Retina (tissue), 1 donor: ENCODE results near the gene CHD3.

Source experiments
- DNase-seq: peaks from one replicate; pipeline ENCODE4 v3.0.0-alpha.2; 2016

The CHD3 gene

GRCh38 chr17:7875804-7876370 lies 12.7 kb upstream of the CHD3 start:
- DNase-seq: no peak

DNA sequence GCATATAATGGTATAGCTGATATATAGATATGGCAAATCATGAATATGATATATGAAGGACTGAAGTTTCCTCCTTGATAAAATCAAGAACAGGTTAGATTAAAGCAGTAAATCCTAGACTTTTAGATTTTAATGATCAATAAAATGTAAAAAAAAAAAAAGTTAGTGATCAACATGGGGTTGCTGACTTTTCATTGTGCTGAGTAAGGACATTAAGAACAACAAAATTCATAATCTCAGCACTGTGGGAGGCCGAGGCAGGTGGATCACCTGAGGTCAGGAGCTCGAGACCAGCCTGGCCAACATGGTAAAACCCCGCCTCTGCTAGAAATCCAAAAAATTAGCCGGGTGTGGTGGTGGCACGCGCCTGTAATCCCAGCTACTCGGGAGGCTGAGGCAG lies 10.4 kb upstream of the CHD3 start:
- no peak for DNase-seq

DNA sequence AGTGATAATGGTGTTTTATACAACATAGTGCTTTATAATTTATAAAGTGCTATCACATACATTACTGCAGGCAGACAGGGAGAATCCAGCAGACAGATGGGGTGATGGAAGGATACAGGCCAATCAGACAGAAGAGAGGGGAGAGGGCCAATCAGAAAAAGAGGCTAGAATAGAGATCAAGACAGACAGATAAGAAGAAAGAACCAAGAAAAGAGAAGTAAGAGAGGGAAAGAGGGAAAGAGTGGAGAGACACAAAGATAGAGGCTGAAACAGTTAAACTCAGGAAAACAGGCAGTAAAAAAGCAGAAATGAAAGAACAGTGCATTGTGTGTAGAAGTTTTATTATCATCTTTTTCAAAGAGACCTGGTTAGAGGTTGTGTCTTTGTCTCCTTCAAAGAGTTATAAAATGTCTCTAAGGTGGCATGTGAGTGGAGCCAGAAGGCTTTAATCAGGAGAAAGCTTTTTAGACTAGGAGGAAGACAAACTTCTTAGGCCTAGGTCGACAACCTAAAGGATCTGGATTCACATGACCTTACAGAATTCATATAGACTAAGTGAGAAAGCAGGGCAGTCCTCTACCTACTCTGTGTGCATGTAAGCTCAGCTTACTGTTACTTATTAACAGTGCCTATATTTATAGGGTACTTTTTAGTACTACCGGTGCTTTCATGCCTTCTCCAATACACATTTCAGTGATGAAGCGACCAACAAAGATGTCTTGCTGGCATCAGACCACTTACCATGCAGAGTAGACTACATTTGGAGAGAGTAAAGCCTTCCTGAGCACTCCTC lies 8.3 kb upstream of the CHD3 start:
- DNase-seq: no peak

- no peak for DNase-seq
These were observed 7.1 kb upstream of the CHD3 start for GRCh38 chr17:7881276-7882054.

GRCh38 chr17:7882068-7882467 lies 6.5 kb upstream of the CHD3 start:
- DNase-seq: no peak

DNA sequence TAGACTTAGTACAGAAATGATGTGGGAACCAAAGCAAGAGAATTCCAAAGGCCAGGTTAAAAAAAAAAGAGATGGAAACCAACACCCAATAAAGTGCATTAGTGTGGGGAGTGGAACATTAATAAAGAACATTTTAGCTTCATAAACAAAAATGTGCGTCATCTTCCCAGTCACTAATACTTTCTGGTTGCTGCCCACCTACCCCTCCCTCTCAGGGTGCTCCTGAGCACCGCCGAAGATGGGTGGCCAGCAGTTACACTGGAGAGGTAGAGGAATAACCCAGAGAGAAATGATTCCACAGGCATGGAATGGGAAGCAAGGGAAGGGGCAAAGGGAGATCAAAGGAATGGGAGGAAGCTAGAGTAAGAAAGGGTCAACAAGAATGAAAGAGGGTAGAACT lies 6.0 kb upstream of the CHD3 start:
- no peak for DNase-seq

DNA sequence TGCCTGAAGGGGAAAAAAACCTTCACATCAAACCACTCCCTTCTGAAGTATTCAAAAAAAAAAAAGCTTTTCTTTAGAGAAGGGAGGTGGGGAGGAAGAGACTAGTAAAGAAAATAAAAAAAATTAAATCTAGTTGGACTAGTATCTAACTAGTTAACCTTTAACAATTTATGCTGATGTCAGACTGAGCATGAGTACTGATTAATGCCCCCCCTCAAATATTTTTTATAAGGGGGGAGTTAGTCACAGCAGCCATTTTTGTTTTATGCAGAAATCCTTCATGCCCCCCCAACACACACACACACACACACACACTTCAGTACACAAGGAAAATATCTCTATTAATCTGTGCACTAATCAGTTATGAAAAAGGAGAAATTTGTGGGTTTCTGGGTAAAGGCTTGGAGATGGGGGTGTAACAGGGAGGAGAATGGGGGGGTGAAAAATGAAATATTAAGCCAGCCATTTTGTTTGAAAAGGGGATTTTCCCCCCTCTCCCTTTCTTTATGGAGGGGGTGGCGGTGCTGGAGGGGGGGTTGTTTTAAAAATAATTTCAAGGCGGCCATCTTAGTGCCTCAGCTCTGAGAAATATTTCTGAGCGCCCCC lies 4.7 kb upstream of the CHD3 start:
- peak; percentile 42 for DNase-seq

GRCh38 chr17:7884581-7885366 lies 3.8 kb upstream of the CHD3 start:
- peak; percentile 9 for DNase-seq

GRCh38 chr17:7885367-7886226 lies 3.0 kb upstream of the CHD3 start:
- peak; percentile 88 for DNase-seq

- peak; percentile 76 for DNase-seq
These were observed 2.2 kb upstream of the CHD3 start for GRCh38 chr17:7886227-7887037.

DNA sequence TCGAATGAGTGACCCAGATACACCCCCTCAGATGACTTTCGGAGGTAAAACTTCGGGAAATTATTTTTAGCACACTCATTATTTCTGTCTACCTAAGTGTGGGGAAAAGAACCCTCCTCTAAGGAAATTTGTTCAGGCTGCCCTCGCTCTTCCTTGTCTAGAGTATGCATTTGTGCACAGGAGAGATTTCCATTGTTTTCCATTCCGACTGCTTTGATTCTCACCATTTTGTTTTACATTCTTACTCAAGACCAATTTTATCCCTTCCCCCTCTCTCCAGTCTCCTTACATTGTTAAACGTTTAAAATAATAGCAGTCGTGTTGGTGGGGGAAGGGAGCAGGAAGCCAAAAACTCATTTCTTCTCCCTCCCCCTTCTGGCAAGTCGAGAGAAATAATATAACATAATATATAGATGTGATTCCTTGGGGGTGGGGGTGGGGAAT lies 1.5 kb upstream of the CHD3 start:
- DNase-seq: no peak

GRCh38 chr17:7887482-7888183 lies 956 bp upstream of the CHD3 start:
- peak; percentile 93 for DNase-seq

- DNase-seq: peak; percentile 67
These were observed 772 bp downstream of the CHD3 start for GRCh38 chr17:7889166-7889955.

- DNase-seq: no peak
These were observed 4.7 kb downstream of the CHD3 start for GRCh38 chr17:7893187-7893880.

GRCh38 chr17:7894226-7894625 lies 5.6 kb downstream of the CHD3 start:
- no peak for DNase-seq

DNA sequence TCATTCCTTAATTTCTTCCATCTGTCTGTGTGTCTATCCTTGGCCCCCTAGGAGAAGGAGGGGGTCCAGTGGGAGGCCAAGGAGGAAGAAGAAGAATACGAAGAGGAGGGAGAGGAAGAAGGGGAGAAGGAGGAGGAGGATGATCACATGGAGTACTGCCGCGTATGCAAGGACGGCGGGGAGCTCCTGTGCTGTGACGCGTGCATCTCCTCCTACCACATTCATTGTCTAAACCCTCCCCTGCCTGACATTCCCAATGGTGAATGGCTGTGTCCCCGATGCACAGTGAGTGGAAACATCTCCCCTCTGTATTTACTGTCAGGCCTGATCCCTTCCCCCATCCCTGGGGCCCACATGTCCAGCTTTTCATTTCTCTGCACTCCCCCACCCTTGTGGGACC lies 6.3 kb downstream of the CHD3 start:
- DNase-seq: no peak

GRCh38 chr17:7897090-7897489 lies 8.5 kb downstream of the CHD3 start:
- no peak for DNase-seq

DNA sequence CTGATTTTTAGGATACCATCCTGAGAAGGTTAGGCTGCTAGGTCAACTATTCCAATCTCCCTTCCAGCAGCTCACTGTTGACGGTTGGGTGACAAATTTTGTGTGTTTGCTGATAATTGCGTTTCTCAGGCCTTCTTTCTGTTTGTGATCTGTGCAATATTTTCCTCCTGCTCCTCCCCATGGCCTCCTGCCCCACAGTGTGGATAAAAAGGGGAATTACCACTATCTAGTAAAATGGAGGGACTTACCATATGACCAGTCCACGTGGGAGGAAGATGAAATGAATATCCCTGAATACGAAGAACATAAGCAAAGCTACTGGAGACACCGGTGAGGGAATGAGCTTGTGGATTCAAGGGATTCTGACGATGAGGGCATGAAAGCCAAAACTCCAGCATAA lies 9.2 kb downstream of the CHD3 start:
- no peak for DNase-seq
